Adrenal gland (tissue), 5 donors: ENCODE data around the gene PEX10.

ENCODE experiments used
- POLR2A ChIP-seq, 2 donors: fragments of 450-650 bp; IDR thresholded peaks; one replicate each; pipeline ENCODE4 v1.6.1; 2017; ENCODE audit warnings: antibody characterized with exemption in 2 of 2, mild to moderate bottlenecking in 2 of 2, moderate library complexity in 1 of 2
- TF ChIP-seq, protein P1 (sequence below), 6 experiments: fragments of 450-650 bp in 4 of 6; fragments of 200-600 bp in 2 of 6; sonication (generic) in 1 of 6; IDR thresholded peaks; 1 replicate in 5 of 6; 2 replicates in 1 of 6; pipeline versions ENCODE4 v1.5.1 to v1.8.0; 2016 to 2021; ENCODE audit warnings: antibody characterized with exemption in 6 of 6, mild to moderate bottlenecking in 2 of 6, moderate library complexity in 1 of 6
- donor health status: DM: no; HTN: no; CAD: no.

- no peak for TF ChIP-seq POLR2A (IDR thresholded peaks at IDR 0.05)
- TF ChIP-seq, protein P1, sequence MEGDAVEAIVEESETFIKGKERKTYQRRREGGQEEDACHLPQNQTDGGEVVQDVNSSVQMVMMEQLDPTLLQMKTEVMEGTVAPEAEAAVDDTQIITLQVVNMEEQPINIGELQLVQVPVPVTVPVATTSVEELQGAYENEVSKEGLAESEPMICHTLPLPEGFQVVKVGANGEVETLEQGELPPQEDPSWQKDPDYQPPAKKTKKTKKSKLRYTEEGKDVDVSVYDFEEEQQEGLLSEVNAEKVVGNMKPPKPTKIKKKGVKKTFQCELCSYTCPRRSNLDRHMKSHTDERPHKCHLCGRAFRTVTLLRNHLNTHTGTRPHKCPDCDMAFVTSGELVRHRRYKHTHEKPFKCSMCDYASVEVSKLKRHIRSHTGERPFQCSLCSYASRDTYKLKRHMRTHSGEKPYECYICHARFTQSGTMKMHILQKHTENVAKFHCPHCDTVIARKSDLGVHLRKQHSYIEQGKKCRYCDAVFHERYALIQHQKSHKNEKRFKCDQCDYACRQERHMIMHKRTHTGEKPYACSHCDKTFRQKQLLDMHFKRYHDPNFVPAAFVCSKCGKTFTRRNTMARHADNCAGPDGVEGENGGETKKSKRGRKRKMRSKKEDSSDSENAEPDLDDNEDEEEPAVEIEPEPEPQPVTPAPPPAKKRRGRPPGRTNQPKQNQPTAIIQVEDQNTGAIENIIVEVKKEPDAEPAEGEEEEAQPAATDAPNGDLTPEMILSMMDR (IDR thresholded peaks at IDR 0.05): no peak
Measured at GRCh38 chr1:2363847-2364513, 48.4 kb downstream of the PEX10 start.
